ENCODE measurements around the gene GPR55. TPM values are rescaled to one million over a fixed set of nuclear protein-coding genes. Genes with fewer than 3 reads are reported as not detected.
"Not testable (repeated sequence)": the region's sequence is repeated elsewhere in the genome, so short reads cannot be mapped to it uniquely, and the experiment has no call there.

GPR55 gene
- total and polyA plus RNA-seq, 8 donors: 0.13 to 0.37 (median 0.19) TPM; not detected in 5

- no peaks in the 10 kb centered on the region for H3K36me3 ChIP-seq
- WGBS, 5 donors: 79 to 84% (median 83%) methylated on average over 11 to 12 of the region's 12 CpGs
- intact Hi-C loops (cut with DNase I; ENCODE audit: low total_unique reads): no loop called here
- H3K27me3 ChIP-seq: peaks cover 0 to 33% (median 9%) of the 10 kb centered on the region in 3 donors
- DNase-seq: peak in 1 of 2 donors; percentile 20
- peaks cover 0 to 17% (median 9%) of the 10 kb centered on the region in 4 donors for H3K9me3 ChIP-seq
- TF ChIP-seq CTCF (IDR thresholded peaks at IDR 0.05) (no peak), POLR2AphosphoS5 (IDR thresholded peaks at IDR 0.05) (no peak), POLR2A (IDR thresholded peaks at IDR 0.05) (no peak), EP300 (IDR thresholded peaks at IDR 0.05) (no peak)
- H3K4me3 ChIP-seq: no peak overlapping the region
- H3K4me1 ChIP-seq: peaks cover 0 to 5% (median 0%) of the 10 kb centered on the region in 4 donors
- no peak overlapping the region for H3K27ac ChIP-seq
These were observed 13.5 kb upstream of the GPR55 start for GRCh38 chr2:230938516-230939065.

GRCh38 chr2:230938098-230938497 lies 13.1 kb upstream of the GPR55 start:
- Histone ChIP-seq H3K4me1 (peaks cover 0 to 3% (median under 1%) of the 10 kb centered on the region in 4 donors), H3K4me3 (no peak overlapping the region), H3K27me3 (peaks cover 0 to 38% (median 9%) of the 10 kb centered on the region in 3 donors), H3K27ac (no peak overlapping the region), H3K9me3 (peaks cover 0 to 17% (median 9%) of the 10 kb centered on the region in 4 donors), H3K36me3 (no peaks in the 10 kb centered on the region)
- TF ChIP-seq POLR2AphosphoS5 (IDR thresholded peaks at IDR 0.05): no peak
- TF ChIP-seq POLR2A (IDR thresholded peaks at IDR 0.05): no peak
- no peak for TF ChIP-seq EP300 (IDR thresholded peaks at IDR 0.05)
- peak in 1 of 2 donors; percentile 8 for DNase-seq
- WGBS, 5 donors: 85 to 92% (median 90%) methylated on average over 3 of the region's 3 CpGs
- intact Hi-C loops (cut with DNase I; ENCODE audit: low total_unique reads): no loop called here

- intact Hi-C loops (cut with DNase I; ENCODE audit: low total_unique reads): no loop called here
- no peak overlapping the region for H3K4me3 ChIP-seq
- H3K4me1 ChIP-seq: peaks cover 0 to 6% (median 3%) of the 10 kb centered on the region in 4 donors
- 84 to 94% (median 93%) methylated on average over 4 of the region's 4 CpGs for WGBS, 5 donors
- TF ChIP-seq POLR2AphosphoS5 (IDR thresholded peaks at IDR 0.05) (no peak), POLR2A (IDR thresholded peaks at IDR 0.05) (no peak)
- DNase-seq: no peak
- no peaks in the 10 kb centered on the region for H3K36me3 ChIP-seq
- peaks cover 0 to 17% (median 9%) of the 10 kb centered on the region in 4 donors for H3K9me3 ChIP-seq
- H3K27ac ChIP-seq: no peak overlapping the region
- H3K27me3 ChIP-seq: peaks cover 0 to 41% (median 9%) of the 10 kb centered on the region in 3 donors
These were observed 12.3 kb upstream of the GPR55 start for GRCh38 chr2:230937362-230937761.

GRCh38 chr2:230936243-230936642 lies 11.2 kb upstream of the GPR55 start:
- H3K27ac ChIP-seq; DNase-seq; H3K4me1 ChIP-seq; H3K36me3 ChIP-seq; intact Hi-C loops (cut with DNase I; ENCODE audit: low total_unique reads); H3K4me3 ChIP-seq: not testable (repeated sequence)
- H3K9me3 ChIP-seq: peaks cover 0 to 17% (median 9%) of the 10 kb centered on the region in 4 donors
- 83 to 93% (median 89%) methylated on average over 6 of the region's 6 CpGs for WGBS, 5 donors
- peaks cover 0 to 38% (median 9%) of the 10 kb centered on the region in 3 donors for H3K27me3 ChIP-seq

GRCh38 chr2:230935130-230935430 lies 10.0 kb upstream of the GPR55 start:
- Histone ChIP-seq H3K27ac (no peak overlapping the region), H3K27me3 (peaks cover 0 to 38% (median 9%) of the 10 kb centered on the region in 3 donors), H3K36me3 (no peaks in the 10 kb centered on the region), H3K9me3 (peaks cover 0 to 17% (median 9%) of the 10 kb centered on the region in 4 donors), H3K4me3 (no peak overlapping the region), H3K4me1 (peaks cover 0 to 8% (median 3%) of the 10 kb centered on the region in 4 donors)
- intact Hi-C loops (cut with DNase I; ENCODE audit: low total_unique reads): no loop called here
- TF ChIP-seq POLR2A (IDR thresholded peaks at IDR 0.05) (no peak), EP300 (IDR thresholded peaks at IDR 0.05) (no peak), CTCF (IDR thresholded peaks at IDR 0.05) (no peak), POLR2AphosphoS5 (IDR thresholded peaks at IDR 0.05) (no peak)
- DNase-seq: peak in 1 of 2 donors; percentile 10
- WGBS, 5 donors: 70 to 89% (median 76%) methylated on average over 9 of the region's 9 CpGs

All from stomach (tissue), 9 donors.